Nephron (organoid): ENCODE data around the gene GARIN5A.

Experiments used
- H3K27ac Mint-ChIP-seq, 3 experiments: 2 replicates each; pipeline ENCODE4 v1.8.0; 2020; ENCODE audit warnings: mixed read lengths in 3 of 3, mild to moderate bottlenecking in 2 of 3, moderate library complexity in 1 of 3
- H3K27me3 Mint-ChIP-seq: 2 replicates; pipeline ENCODE4 v1.8.0; 2021; ENCODE audit warnings: low read depth, mild to moderate bottlenecking, moderate library complexity, mixed read lengths
- H3K36me3 Mint-ChIP-seq: 2 replicates; pipeline ENCODE4 v1.8.0; 2020; ENCODE audit warnings: low read depth, mixed read lengths
- H3K4me1 Mint-ChIP-seq: 2 replicates; pipeline ENCODE4 v1.8.0; 2020; ENCODE audit warnings: mixed read lengths
- H3K4me3 Mint-ChIP-seq, 3 experiments: 2 replicates each; pipeline ENCODE4 v1.8.0; 2020; ENCODE audit warnings: mild to moderate bottlenecking in 3 of 3, mixed read lengths in 3 of 3, moderate library complexity in 2 of 3
- H3K9me3 Mint-ChIP-seq: 2 replicates; pipeline ENCODE4 v1.8.0; 2020; ENCODE audit warnings: mixed read lengths
- TF ChIP-seq, protein P1 (sequence below), 3 experiments: fragments of 200-600 bp; sonication (generic); IDR thresholded peaks; one replicate each; pipeline ENCODE4 v1.5.0; 2021; ENCODE audit warnings: antibody characterized with exemption in 3 of 3; ENCODE audit not compliant: unreplicated experiment in 3 of 3

The GARIN5A gene

DNA sequence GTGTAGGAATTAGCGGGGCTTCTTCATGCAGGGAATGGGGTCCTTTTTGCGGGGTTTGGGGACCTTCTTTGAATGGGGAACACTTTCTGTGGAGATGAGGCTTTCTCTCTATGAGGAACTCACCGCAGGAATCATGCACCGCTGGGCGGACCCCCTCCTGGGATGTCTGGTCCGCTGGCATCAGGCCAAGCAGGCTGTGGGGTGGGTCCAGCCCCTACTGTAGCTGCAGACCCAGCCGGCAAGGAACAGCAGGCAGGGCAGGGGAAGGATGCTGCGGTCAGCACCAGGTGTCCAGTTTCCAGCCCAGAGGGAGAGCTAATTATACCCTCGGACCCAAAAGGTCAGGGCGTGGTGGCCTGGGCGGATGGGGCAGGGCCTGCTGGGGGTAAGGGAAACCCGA is 42.1 kb downstream of the GARIN5A start:
- TF ChIP-seq, protein P1, sequence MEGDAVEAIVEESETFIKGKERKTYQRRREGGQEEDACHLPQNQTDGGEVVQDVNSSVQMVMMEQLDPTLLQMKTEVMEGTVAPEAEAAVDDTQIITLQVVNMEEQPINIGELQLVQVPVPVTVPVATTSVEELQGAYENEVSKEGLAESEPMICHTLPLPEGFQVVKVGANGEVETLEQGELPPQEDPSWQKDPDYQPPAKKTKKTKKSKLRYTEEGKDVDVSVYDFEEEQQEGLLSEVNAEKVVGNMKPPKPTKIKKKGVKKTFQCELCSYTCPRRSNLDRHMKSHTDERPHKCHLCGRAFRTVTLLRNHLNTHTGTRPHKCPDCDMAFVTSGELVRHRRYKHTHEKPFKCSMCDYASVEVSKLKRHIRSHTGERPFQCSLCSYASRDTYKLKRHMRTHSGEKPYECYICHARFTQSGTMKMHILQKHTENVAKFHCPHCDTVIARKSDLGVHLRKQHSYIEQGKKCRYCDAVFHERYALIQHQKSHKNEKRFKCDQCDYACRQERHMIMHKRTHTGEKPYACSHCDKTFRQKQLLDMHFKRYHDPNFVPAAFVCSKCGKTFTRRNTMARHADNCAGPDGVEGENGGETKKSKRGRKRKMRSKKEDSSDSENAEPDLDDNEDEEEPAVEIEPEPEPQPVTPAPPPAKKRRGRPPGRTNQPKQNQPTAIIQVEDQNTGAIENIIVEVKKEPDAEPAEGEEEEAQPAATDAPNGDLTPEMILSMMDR (IDR thresholded peaks at IDR 0.05; ENCODE audit: unreplicated experiment in 3 of 3): no peak
- peaks cover 24% of the 10 kb centered on the region for H3K27me3 Mint-ChIP-seq
- peak overlapping the region in 2 of 3 experiments; percentile 38 to 52 for H3K27ac Mint-ChIP-seq
- no peaks in the 10 kb centered on the region for H3K36me3 Mint-ChIP-seq
- H3K4me3 Mint-ChIP-seq: peak overlapping the region; percentile 62 to 85 (median 65)
- H3K9me3 Mint-ChIP-seq: no peaks in the 10 kb centered on the region
- peaks cover 25% of the 10 kb centered on the region for H3K4me1 Mint-ChIP-seq

DNA sequence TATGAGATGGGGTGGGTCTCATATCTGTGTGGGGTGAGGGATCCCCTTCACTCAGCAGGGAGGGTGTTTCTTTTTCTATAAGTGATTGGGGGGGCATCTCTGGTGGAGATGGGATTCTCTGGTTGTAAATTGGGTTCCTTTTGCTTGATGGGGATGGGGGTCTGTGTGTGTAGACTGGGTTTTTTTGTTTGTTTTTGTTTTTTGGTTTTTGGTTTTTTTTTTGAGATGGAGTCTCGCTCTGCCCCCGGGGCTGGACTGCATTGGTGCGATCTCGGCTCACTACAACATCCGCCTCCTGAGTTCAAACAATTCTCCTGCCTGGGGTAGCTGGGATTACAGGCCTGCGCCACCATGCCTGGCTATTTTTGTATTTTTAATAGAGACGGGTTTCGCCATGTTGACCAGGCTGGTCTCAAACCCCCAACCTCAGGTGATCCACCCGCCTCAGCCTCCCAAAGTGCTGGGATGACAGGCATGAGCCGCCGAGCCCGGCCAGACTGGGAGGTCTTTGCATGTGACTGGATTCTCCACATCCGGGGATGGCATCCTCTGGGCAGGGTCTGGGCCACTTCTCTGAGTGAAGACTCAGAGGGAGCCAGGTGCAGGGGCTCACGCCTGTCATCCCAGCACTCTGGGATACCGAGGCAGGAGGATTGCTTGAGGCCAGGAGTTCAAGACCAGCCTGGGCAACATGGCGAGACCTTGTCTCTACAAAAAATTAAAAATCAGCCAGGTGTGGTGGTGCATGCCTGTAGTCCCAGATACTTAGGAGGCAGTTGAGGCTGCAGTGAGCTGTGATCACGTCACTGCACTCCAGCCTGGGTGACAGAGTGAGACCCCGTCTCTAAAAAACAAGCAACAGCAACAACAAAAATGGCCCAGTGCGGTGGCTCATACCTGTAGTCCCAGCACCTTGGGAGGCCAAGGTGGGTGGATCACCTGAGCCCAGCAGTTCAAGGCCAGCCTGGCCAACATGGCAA is 43.2 kb downstream of the GARIN5A start:
- H3K9me3 Mint-ChIP-seq: no peaks in the 10 kb centered on the region

DNA sequence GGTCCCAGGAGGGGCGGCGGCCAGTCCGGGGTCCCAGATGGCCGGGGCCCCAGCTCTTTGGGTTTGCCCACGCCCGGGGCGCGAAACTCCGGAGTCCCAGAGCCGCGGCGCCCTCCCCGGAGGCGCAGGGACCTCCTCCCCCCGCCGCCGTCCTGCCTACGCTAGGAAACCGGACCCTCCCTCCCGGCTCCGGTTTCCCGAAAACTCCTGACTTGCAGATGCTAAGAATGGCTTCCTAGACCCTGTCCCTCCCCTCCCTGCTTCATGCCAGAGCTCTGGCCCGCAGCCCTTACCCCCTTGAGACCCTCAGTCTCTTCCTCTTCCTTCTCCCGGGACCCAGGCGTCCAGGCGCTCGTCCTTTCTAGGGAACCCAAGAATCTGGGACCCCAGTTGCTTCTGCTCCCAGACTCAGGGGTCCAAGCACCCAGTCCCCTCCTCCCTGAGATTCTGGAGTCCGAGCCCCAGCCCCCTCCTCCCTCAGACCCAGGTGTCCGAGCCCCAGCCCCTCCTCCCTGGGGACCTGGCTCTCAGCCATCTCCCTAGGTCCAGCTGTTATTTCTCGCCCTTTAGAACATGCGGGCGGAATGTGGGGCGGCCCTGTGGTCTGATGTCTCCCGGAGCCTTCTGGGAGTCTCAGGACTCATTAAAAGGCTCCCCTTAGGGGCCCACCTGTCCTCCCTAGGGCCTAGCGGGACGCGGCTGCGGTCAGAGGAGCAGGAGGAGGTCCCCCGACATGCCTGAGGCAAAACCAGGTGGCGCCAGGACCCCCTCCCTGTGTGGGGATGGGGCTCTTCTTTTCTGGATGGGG is 44.2 kb downstream of the GARIN5A start, which contains the start of gene MYBPC2:
Gene MYBPC2, plus strand, starts transcription at position 672 of the 808 bp plus-strand sequence. Its CDS starts 62 bp downstream, at position 734.
- no peaks in the 10 kb centered on the region for H3K9me3 Mint-ChIP-seq
- peak within 1 kb of the TSS; percentile 81 to 87 (median 83) for H3K27ac Mint-ChIP-seq
- H3K27me3 Mint-ChIP-seq: peaks cover 33% of the 10 kb centered on the region
- no peaks in the 10 kb centered on the region for H3K36me3 Mint-ChIP-seq
- peaks cover 29% of the 10 kb centered on the region for H3K4me1 Mint-ChIP-seq
- TF ChIP-seq, protein P1 (IDR thresholded peaks at IDR 0.05; ENCODE audit: unreplicated experiment in 3 of 3): no peak
- peak within 1 kb of the TSS; percentile 93 to 96 (median 94) for H3K4me3 Mint-ChIP-seq

More for the DNA sequence above, 43.2 kb downstream of the GARIN5A start:
- Mint-ChIP-seq H3K4me3 (peak overlapping the region; percentile 84 to 87 (median 85)), H3K4me1 (peaks cover 29% of the 10 kb centered on the region), H3K36me3 (no peaks in the 10 kb centered on the region), H3K27ac (peak overlapping the region; percentile 60 to 83 (median 80)), H3K27me3 (peaks cover 34% of the 10 kb centered on the region)
- TF ChIP-seq, protein P1 (IDR thresholded peaks at IDR 0.05; ENCODE audit: unreplicated experiment in 3 of 3): no peak

DNA sequence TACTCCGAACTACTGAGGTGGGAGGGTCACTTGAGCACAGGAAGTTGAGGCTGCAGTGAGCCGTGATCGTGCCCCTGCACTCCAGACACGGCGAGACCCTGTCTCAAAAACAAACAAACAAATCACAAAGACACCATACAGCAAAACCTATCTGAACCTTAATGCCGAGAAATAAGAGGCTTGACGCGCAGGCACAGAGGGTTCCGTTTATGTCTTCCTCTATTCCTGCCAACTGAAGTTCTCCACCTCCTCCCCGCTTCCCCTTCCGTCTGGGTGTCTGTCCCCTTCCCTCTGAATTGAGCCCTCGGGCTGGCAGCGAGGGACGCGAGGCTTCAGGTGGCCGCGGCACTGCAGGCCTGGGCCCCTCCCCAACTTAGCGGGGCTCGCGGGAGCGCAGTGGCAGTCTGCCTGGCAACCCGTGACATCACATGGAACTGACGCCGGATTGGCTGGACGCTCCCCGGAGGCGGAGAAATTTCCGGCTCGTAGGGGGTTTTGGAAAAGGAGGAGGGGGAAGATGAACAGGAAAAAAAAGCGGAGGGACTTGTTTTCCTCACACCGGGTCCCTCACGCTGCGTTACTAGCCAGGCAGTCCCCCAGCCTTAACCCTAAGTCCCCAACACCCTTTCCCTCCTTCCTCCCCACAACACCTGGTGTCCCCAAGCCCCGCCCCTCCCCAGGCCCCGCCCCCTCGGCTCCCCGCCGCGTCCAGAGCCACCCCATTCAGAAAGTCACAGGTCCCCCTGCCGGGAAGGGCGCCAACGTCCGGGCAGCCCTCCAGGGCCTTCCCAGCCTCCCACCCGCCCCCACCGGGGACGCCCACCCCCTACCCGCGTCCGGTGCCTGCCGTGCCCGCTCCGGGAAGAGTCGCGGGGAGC is 45.1 kb downstream of the GARIN5A start:
- Mint-ChIP-seq H3K4me1 (peaks cover 29% of the 10 kb centered on the region), H3K27me3 (peaks cover 24% of the 10 kb centered on the region), H3K4me3 (peak overlapping the region; percentile 93 to 96 (median 94)), H3K9me3 (no peaks in the 10 kb centered on the region), H3K36me3 (no peaks in the 10 kb centered on the region), H3K27ac (peak overlapping the region; percentile 81 to 87 (median 83))
- TF ChIP-seq, protein P1 (IDR thresholded peaks at IDR 0.05; ENCODE audit: unreplicated experiment in 3 of 3): no peak

DNA sequence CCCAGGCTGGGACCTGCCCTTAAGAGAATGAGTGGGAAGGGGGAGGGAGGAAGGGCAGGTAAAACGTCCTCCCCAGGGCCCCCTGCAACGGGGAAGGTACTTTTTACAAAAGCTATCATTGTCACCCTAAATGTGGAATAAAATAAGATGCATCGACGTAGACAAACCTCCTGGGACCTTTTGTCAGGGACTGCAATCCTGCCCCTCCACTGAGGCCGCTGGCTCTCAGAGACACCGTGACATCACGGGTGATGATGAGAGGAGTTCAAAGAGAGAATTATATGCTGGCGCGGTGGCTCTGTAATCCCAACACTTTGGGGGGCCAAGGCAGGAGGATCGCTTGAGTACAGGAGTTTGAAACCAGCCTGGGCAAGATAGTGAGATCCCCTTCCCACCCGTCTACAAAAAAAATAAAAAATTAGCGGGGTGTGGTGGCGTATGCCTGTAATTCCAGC is 45.7 kb downstream of the GARIN5A start:
- TF ChIP-seq, protein P1 (IDR thresholded peaks at IDR 0.05; ENCODE audit: unreplicated experiment in 3 of 3): no peak

More for the DNA sequence above, 45.7 kb downstream of the GARIN5A start:
- peaks cover 23% of the 10 kb centered on the region for H3K27me3 Mint-ChIP-seq
- H3K4me3 Mint-ChIP-seq: peak overlapping the region; percentile 93 to 96 (median 94)
- H3K9me3 Mint-ChIP-seq: no peaks in the 10 kb centered on the region
- peaks cover 29% of the 10 kb centered on the region for H3K4me1 Mint-ChIP-seq
- H3K27ac Mint-ChIP-seq: peak overlapping the region; percentile 81 to 87 (median 83)
- H3K36me3 Mint-ChIP-seq: no peaks in the 10 kb centered on the region
